ENCODE data around the gene CDKN1B.
A peak's percentile ranks its signal among the peaks of the same experiment; 100 is the strongest.

CDKN1B gene

DNA sequence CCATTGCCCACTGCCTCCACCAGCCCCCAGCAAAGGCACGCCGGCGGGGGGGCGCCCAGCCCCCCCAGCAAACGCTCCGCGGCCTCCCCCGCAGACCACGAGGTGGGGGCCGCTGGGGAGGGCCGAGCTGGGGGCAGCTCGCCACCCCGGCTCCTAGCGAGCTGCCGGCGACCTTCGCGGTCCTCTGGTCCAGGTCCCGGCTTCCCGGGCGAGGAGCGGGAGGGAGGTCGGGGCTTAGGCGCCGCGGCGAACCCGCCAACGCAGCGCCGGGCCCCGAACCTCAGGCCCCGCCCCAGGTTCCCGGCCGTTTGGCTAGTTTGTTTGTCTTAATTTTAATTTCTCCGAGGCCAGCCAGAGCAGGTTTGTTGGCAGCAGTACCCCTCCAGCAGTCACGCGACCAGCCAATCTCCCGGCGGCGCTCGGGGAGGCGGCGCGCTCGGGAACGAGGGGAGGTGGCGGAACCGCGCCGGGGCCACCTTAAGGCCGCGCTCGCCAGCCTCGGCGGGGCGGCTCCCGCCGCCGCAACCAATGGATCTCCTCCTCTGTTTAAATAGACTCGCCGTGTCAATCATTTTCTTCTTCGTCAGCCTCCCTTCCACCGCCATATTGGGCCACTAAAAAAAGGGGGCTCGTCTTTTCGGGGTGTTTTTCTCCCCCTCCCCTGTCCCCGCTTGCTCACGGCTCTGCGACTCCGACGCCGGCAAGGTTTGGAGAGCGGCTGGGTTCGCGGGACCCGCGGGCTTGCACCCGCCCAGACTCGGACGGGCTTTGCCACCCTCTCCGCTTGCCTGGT lies at the start of gene CDKN1B:
Gene CDKN1B (plus strand): TSS at position 576 of the 793 bp plus-strand sequence. CDS start 472 bp downstream, outside the sequence.
- peak within 1 kb of the TSS; percentile 97 for H3K4me3 ChIP-seq (ENCODE audit: low read length)

DNA sequence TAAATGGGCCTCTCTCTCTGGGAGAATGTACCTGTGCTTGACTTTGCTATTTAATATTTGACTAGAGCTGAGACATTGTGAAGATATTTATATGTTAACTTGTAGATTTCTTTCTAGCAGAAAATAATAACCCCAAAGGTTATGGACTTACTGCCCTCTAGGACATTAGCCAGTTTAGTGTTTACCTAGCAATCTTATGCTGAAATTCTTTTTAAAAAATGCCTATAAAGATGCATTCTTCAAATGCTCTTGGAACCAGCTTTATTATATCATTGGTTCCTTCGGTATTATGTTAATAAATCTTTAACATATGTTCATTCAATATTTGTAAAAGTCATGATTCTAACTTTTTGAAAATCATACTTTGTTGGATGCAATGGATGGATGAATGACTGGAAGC lies 49.2 kb upstream of the CDKN1B start:
- no peak for TF ChIP-seq ZNF274 (IDR thresholded peaks at IDR 0.05; ENCODE audit: low read depth, low read length)
- H3K4me3 ChIP-seq (ENCODE audit: low read length), result no peak overlapping the region

More for the DNA sequence above, at the start of gene CDKN1B:
- no peak for TF ChIP-seq ZNF274 (IDR thresholded peaks at IDR 0.05; ENCODE audit: low read depth, low read length)

GRCh38 chr12:12669020-12669419 lies 48.1 kb upstream of the CDKN1B start:
- no peak overlapping the region for H3K4me3 ChIP-seq (ENCODE audit: low read length)
- no peak for TF ChIP-seq ZNF274 (IDR thresholded peaks at IDR 0.05; ENCODE audit: low read depth, low read length)

GRCh38 chr12:12671850-12672660 lies 45.1 kb upstream of the CDKN1B start:
- H3K4me3 ChIP-seq (ENCODE audit: low read length), result no peak overlapping the region
- no peak for TF ChIP-seq ZNF274 (IDR thresholded peaks at IDR 0.05; ENCODE audit: low read depth, low read length)

DNA sequence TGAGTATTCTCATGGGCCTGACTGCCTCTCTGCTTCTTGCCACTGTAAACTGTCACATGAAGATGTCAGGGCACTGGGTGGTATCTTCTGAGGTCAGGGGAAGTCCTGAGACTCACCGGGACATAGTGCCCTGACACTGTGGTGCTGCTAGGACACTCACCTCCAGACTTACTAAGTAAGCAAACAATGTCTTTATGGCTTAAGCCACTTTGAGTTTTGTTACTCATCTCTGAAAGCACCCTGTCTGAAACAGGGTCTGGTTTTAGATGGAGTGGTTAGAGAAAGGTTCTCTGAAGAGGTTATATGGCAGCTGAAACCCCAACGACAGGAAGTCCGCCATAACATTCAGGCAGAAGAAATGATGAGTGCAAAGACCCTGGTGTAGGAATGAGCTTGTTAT lies 43.9 kb upstream of the CDKN1B start:
- H3K4me3 ChIP-seq (ENCODE audit: low read length), result no peak overlapping the region
- no peak for TF ChIP-seq ZNF274 (IDR thresholded peaks at IDR 0.05; ENCODE audit: low read depth, low read length)

GRCh38 chr12:12676605-12677004 lies 40.6 kb upstream of the CDKN1B start:
- TF ChIP-seq ZNF274 (IDR thresholded peaks at IDR 0.05; ENCODE audit: low read depth, low read length), result no peak

GRCh38 chr12:12681061-12681765 lies 36.0 kb upstream of the CDKN1B start:
- H3K4me3 ChIP-seq (ENCODE audit: low read length), result no peak overlapping the region
- no peak for TF ChIP-seq ZNF274 (IDR thresholded peaks at IDR 0.05; ENCODE audit: low read depth, low read length)

More at GRCh38 chr12:12676605-12677004, 40.6 kb upstream of the CDKN1B start:
- H3K4me3 ChIP-seq (ENCODE audit: low read length), result no peak overlapping the region

GRCh38 chr12:12682284-12682683 lies 34.9 kb upstream of the CDKN1B start:
- no peak for TF ChIP-seq ZNF274 (IDR thresholded peaks at IDR 0.05; ENCODE audit: low read depth, low read length)
- H3K4me3 ChIP-seq (ENCODE audit: low read length), result no peak overlapping the region

GRCh38 chr12:12683136-12683697 lies 34.0 kb upstream of the CDKN1B start:
- TF ChIP-seq ZNF274 (IDR thresholded peaks at IDR 0.05; ENCODE audit: low read depth, low read length), result no peak
- H3K4me3 ChIP-seq (ENCODE audit: low read length), result no peak overlapping the region

GRCh38 chr12:12683725-12684124 lies 33.4 kb upstream of the CDKN1B start:
- no peak overlapping the region for H3K4me3 ChIP-seq (ENCODE audit: low read length)
- TF ChIP-seq ZNF274 (IDR thresholded peaks at IDR 0.05; ENCODE audit: low read depth, low read length), result no peak

DNA sequence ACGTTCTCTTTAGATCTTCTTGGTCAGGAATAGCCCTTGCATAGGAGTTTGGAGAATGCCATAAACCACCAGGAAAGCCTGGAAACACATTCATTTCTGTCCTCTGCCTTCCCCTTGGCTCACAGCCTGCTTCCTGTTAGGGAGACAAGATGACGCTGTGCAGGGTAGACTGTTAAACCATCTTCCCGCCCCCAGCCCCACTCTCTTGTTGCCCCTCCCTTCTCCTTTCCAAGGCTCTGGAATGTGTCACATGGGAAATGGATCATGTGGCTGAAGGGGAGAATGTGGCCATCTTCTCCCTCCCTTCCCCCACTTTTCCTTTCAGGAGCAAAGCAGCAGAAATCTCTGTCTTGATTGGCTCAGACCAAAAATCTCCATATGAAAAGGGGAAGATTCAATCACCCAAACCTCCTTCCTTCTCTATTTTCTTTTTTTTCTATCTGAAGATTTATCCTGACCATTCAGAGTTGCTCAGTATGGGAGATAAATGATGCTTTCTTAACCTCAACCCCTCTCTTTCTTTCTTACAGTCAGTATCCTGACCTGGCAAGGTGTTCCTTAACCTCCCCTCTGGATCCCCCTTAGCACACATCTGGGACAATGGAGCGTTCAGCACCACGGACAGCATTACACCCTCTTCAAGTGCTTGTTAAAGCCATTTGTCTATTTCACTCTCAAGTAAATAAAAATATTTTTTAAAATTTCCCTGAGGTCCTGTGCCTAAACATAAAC lies 32.6 kb upstream of the CDKN1B start:
- TF ChIP-seq ZNF274 (IDR thresholded peaks at IDR 0.05; ENCODE audit: low read depth, low read length), result no peak
- H3K4me3 ChIP-seq (ENCODE audit: low read length), result no peak overlapping the region

DNA sequence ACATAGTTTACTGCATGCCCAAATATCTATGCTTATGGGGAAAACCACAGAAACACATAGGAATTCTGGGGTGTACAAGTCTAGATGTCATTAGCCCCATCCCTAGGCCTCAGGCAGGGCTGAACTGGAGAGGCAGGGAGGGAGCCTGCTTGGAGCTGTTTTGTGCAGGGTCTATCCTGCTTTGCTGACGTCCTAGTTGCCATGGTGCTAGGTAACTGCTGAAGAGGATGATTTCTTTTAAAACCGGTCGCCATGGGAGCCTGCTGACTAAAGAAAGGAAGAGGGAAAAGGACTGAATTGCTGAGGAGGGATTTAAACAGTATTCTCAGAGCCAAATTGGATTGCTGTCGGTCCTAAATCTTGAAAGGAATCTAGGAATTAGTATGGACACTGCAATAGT lies 31.9 kb upstream of the CDKN1B start:
- no peak for TF ChIP-seq ZNF274 (IDR thresholded peaks at IDR 0.05; ENCODE audit: low read depth, low read length)
- no peak overlapping the region for H3K4me3 ChIP-seq (ENCODE audit: low read length)

DNA sequence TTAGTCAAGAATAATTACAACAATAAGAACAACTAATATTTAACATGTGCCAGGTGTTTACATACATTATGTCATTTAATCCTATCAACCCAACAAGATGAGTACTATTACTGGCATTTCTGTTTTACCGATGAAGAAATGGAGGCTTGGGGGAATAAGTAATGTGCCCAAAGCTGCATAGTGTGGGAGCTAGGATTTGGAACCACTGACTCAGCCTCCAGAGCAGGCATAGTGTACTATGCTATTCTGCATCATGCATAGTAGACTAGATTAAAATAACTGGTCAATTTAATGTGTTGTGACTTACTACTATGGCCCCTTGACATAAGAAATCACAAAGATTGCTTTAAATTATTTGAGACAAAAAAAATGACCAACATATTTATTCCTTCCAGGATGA lies 30.7 kb upstream of the CDKN1B start:
- H3K4me3 ChIP-seq (ENCODE audit: low read length), result no peak overlapping the region
- no peak for TF ChIP-seq ZNF274 (IDR thresholded peaks at IDR 0.05; ENCODE audit: low read depth, low read length)
